Measurements from ENCODE around the gene ZBTB40. TPM values are rescaled to one million over a fixed set of nuclear protein-coding genes. Genes with fewer than 3 reads are reported as not detected.

The ZBTB40 gene
- total and polyA plus RNA-seq, 10 of the 15 experiments (the other 5 are each of a cell fraction or from before 2014, with no cell fraction given) = 1.9 to 14.4 (median 9.0) TPM

- TF ChIP-seq CEBPZ (IDR thresholded peaks at IDR 0.05; ENCODE audit: low read depth, low read length) = no peak
- no peak for TF ChIP-seq ZBTB4 (CRISPR knock-in tag; IDR thresholded peaks at IDR 0.05)
- no peak for TF ChIP-seq ZNF592 (IDR thresholded peaks at IDR 0.05)
- TF ChIP-seq BRCA1 (IDR thresholded peaks at IDR 0.05; ENCODE audit: low read depth, low read length) = no peak
- no peak for TF ChIP-seq BHLHE40 (IDR thresholded peaks at IDR 0.05; ENCODE audit: borderline replicate concordance in 1 of 2, low read depth in 2 of 2, low read length in 1 of 2)
- TF ChIP-seq KLF5 (IDR thresholded peaks at IDR 0.05; ENCODE audit: partially characterized antibody) = no peak
- no peak for TF ChIP-seq STAT1 (conservative IDR thresholded peaks at IDR 0.05)
- TF ChIP-seq ATF2 (IDR thresholded peaks at IDR 0.05; ENCODE audit: low read length) = no peak
- no peak for TF ChIP-seq TBL1XR1 (IDR thresholded peaks at IDR 0.05; ENCODE audit: low read depth, low read length)
Measured at GRCh38 chr1:22408230-22408629, 43.4 kb upstream of the ZBTB40 start (continued).

Measured in GM12878 (cell line).